NCI-H2227 treated with DMSO at 0.1 percent for 48 hours (cell line): ENCODE measurements around the gene TXNRD1.
"Not testable (repeated sequence)": the region's sequence is repeated elsewhere in the genome, so short reads cannot be mapped to it uniquely, and the experiment has no call there.

ENCODE experiments used
- DNase-seq: peaks from one replicate; lab custom pipeline; 2025; lab: John Stamatoyannopoulos, UW

The TXNRD1 gene

DNA sequence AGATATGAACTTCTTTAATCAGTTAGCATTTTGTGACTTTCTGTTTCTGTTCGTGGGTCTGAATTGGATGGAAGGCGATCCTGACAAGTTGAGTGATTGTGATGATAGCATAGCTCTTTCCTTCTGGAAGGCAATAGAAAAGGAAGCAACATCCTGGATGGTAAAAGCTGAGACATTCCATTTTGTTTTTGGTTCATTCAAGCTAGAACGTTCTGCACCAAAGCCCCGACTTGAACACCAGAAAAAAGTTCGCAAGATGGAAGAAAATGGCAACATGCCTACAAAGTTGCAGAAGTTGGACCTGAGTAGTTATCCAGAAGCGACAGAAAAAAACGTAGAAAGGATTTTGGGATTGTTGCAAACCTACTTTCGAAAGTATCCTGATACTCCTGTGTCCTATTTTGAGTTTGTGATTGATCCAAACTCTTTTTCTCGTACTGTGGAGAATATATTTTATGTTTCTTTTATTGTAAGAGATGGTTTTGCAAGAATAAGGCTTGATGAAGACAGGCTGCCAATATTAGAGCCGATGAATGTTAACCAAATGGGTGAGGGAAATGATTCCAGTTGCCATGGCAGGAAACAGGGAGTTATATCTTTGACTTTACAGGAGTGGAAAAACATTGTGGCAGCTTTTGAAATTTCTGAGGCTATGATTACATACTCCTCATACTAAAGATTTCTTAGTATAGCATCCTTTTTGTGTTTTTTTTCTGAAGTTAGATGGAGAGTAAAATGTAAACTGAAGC, 88.9 kb downstream of the TXNRD1 start:
- peak; percentile 34 for DNase-seq

DNA sequence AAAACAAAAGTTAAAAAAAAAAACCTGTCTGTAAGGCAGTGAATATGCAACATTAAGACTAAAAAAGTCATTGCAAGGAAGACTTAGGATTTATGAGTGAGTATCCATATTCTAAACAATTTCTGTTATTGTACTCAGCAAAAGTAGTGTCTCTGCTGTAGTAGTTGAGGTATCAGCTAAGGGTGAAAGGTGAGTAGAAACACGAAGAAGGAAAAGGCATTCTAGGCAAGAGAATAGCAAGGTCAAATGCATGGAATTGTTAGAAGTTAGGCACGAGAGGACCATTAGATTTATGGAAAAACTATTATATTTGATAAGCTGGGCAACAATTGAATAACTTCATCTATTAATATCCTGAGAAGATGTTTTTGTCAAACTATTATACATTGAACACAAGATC, 89.8 kb downstream of the TXNRD1 start:
- no peak for DNase-seq

DNA sequence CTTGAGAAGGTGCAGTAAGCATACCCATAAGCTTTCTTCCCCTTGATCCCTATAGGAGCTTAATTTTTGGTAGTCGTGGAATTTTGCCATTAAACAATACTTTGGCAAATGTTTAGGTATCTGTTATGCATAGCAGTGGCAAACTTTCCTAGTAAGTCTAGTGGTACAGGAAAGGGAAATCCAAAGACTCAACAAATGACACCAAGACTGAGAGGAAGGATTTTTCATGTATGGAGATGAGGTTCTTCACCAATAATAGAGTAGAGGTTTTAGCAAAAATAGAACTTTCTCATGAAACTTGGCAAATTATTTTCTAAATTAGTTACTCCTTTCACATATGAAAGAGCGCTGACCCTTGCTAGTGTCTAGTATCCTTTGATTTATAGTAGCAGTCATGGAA, 90.8 kb downstream of the TXNRD1 start:
- no peak for DNase-seq

DNA sequence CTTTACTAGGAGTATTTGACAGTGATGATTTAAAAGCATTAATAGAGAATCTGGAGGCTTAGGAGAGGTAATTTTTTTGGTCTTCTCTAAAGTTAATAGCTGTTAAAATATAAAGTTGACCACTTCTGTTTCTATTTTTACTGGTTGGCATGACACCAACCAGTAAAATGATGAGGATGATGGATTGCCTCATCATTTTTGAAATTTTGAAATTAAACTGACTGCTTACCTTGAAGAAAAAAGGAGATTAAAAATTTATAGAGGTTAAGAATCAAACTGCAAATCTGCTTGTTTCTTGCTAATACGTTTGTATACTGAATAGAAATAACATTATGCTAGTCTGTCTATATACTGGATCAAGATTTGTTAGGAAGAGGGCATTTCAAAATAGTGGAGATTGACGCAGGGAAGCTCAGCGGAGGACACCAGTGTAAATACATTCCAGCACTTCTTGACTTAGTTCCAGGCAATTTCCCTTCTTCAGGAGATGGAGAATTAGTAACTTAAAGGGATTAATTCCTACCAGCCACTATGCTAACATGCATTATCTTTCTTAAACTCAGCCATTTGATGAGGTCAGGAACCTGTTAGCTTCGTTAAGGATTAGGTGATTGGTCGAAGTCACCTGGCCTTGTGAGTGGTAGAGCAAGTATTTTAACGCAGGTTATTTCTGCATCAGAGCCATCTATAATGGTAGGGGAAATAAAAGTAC, 91.5 kb downstream of the TXNRD1 start:
- no peak for DNase-seq

DNA sequence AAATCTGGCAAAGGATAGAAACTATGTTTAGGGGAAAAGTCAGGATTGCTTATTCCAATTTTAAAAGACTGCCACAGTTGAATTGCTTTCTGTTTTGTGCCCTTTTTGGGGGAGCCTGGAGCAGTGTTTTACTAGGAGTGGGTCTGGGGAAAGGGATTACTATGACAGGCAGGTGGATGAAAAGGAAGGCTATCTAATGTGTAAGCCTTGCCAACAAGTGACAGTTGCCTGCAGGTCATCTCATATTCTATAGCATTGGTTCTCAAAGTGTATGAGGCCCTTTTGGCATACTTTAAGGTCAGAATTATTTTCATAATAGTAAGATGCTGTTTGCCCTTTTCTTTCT, 92.0 kb downstream of the TXNRD1 start:
- DNase-seq: no peak

DNA sequence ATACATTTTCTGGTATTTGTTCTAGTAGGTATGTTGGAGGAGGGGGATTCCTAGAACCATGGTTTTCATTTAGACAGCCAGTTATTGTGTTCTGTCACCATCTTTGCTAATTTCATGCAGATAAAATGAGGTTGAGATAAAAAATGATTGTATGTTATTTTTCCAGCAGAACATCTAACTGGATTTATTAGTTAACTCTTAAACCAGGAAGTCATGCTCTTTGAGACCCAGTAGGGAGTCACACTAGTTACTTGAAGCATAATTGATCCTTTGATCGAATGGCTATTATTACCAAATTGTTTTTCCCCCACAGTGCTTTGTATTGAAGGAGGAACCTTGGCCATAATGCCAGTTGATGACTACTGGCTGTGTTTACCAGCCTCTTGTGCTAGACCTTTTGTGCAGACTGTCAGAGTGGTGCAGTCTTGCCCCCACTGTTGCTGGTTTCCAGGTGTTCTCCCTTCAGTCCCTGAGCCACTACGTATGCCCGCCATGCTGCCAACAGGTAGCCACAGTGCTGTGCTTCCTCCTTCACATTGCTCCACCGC, 93.9 kb downstream of the TXNRD1 start:
- DNase-seq: no peak

DNA sequence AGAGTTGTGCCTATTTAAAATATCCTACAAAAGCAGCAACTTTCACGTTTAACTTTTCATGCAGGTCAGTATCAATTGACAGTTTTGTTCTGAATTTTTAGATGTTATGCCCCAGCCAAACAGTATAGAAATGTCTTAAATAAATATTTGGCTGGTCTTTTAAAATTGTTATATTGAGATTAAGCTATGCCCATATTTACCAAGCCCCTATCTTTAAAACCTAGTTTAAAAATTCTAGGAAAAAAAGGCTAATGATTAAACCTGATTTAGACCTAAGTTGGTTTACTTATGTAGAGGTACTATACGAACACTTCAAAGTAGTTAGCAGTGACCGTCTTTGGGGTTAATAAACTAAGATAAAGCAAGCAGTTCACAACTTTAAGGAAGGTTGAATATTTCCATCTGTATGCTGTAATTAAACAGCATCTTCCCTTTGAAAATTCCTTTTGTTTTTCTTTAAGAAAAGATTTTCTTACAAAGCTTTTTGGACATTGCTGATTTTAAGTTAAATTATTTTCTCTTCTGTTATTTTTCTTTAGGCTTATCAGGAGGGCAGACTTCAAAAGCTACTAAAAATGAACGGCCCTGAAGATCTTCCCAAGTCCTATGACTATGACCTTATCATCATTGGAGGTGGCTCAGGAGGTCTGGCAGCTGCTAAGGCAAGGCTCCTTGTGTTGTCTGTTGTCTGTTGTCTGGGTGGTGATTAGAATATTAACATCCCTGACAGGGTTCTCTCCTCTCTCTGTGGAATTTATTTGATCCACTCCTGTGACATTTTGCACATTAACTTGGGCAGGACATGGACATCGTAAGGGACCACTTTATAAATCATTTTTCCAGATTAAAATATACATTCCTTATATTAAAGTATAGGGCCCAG, 95.4 kb downstream of the TXNRD1 start:
- DNase-seq: no peak

DNA sequence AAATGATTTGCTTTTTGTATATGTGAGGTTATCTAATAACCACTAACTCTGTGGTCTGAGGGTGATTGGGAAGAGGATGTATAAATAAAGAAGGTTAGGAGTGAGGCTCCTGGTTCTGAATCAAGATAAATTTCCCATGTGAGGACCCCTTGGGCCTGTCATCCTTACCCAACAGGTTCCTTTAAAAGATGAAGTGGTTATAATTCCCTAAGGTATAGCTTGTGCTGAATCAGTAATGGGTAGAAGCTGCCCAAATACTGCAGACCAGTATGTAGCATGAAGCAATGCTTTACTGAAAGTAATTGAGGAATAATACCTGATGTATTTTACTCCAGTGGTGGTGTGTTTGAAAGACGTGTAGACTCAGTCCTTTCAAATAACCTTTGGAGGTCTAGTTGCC, 96.6 kb downstream of the TXNRD1 start:
- DNase-seq: no peak

DNA sequence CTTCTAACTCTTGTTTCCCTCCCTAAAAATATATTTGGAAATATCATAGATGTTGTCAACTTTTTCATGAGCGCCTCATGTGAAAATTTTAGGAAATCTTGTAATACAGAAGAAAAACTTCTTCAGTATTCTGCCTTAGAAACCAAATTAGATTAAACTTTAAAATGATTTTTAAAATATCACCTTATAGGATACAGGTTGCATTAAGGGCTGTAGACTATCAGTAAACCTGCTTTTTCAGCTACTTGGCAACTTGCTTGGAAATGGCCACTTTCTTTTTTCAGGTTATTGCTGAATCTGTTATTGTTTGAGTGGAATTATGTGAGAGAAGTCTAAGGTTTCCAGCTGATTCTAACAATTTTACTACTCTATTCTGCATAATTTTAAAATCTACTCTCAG, 97.1 kb downstream of the TXNRD1 start:
- no peak for DNase-seq

DNA sequence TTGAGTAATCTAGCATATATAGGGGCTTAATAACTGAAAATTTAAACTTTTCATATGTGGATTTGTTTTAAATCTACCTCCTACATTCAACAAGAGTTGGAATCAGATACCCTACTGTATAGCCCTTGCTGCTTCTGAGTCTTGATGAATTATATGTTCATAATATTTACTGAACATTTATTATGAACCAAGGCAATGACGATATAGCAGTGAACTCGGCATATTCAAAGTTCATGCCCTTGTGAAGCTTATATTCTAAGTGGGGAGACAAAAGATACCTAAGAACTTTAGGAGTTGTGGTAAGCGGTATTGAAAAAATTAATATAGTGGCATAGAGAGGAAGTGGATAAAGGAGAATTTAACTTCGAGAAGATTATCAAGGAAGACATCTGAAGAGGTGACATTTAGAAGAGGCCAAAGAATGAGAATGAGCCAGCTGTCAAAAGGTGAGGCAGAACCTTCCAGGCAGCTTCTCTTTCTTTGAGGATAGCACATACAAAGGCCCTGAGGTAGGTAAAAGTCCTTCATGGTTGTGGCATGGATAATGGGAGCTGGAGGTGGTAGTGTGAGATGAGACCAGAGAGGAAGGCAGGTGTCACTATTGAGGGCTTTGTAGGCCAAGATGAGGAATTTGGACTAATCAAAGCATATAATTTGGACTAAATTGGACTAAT, 98.1 kb downstream of the TXNRD1 start:
- no peak for DNase-seq

DNA sequence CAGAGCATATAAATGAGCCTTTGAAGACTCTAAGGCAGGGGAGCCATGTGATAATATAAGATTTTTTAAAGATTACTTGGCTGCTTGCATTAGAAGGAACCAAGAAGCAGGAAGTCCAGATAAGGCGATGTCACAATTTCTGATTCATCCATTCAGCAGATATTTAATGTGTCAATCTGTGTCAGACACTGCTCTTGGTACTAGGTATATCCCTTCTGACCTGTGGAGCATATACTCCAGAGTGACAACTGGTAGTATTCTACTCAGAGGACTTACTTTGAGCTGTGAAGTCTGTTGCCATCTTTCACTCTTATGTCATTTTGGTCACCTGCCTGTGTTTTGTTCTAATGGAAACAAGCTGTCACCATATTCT, 98.6 kb downstream of the TXNRD1 start:
- DNase-seq: no peak

DNA sequence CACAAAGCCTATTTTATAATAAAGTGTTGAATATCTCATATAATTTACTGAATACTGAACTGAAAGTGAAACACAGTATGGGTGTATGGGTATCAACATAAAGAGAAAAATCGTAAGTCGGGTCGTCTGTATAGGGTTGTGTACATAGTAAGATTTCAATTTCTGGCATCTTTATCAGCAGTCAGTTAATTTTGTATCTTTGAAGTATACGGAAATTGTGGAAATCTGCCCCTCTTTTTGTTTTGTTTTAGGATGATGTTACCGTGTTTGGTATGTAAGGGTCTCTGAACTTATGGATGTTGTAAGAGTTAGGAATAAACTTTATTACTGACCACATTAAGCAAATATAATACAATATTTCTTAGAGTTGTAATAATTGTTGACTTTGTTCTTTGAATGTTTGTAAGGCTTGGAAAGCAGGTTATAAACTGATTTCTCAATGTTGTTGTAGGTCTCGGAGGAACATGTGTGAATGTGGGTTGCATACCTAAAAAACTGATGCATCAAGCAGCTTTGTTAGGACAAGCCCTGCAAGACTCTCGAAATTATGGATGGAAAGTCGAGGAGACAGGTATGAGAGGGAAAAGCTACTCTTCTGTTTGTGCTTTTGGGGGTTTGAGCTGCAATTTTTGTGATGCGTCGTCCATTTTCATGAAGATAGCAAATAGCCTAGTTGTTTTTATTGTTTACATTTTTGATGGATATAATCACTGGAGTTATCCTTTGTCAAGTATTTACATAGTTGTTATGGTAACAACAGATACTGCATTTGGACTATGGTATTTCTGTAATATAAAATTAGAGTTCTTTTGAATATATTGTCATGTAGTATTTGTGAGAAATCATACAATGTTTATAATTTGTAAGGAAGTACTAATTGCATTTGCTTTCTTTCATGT, 100.0 kb downstream of the TXNRD1 start:
- DNase-seq: no peak

DNA sequence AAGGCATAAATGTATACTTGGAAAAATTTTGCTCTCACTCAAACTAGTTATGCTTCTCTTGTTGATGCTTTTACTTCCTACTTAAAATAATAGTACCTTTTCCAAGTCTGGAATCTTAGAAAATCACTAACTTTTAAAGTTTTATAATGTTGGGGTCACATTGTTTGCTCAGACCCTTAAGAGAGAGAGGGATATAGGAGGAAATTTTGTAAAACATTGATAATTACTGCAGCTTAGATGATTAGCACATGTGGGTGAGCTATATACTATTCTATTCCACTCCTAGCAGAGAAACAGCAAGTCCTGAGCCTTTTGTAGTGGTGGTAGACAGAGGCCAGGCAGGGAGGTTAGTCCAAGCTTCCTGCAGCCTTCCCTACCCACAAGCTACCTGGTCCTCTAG, 101.4 kb downstream of the TXNRD1 start:
- no peak for DNase-seq

DNA sequence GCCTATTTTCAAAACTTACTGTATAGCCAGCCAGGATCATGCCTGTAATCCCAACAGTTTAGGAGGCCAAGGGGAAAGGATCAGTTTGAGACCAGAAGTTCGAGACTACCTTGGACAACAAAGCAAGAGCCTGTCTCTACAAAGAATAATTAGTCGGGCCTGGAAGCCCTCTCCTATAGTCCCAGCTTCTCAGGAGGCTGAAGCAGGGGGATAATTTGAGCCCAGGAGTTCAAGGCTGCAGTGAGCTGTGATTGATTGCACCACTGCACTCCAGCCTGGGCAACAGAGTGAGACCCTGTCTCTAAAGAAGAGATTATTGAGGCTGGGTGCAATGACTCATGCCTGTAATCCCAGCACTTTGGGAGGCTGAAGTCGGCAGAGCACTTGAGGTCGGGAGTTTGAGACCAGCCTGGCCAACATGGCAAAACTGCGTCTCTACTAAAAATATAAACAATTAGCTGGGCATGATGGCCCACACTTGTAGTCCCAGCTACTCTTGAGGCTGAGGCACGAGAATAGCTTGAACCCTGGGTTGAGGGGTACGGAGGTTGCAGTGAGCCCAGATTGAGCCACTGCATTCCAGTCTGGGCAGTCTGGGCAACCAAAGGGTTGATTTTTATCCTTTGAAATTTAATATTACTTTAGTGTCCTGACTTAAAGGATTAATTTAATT, 102.1 kb downstream of the TXNRD1 start:
- DNase-seq: no peak

DNA sequence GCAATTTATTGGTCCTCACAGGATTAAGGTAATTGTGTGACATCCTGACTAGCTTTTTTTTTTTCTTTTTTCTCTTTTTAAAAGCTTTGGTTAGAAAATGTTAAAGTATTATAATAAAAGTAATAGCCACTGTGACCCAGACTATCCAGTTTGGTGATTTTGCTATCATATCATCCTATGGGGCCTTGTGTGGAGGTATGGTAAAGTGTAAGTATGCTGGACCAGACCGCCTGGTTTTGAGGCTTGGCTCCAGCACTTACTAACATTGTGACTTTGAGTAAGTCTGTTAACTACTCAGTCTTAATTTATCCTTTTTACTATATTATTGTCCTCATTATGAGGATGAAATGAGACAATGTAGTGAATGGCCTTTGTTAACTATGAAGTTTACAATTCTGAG, 103.4 kb downstream of the TXNRD1 start:
- DNase-seq: no peak

DNA sequence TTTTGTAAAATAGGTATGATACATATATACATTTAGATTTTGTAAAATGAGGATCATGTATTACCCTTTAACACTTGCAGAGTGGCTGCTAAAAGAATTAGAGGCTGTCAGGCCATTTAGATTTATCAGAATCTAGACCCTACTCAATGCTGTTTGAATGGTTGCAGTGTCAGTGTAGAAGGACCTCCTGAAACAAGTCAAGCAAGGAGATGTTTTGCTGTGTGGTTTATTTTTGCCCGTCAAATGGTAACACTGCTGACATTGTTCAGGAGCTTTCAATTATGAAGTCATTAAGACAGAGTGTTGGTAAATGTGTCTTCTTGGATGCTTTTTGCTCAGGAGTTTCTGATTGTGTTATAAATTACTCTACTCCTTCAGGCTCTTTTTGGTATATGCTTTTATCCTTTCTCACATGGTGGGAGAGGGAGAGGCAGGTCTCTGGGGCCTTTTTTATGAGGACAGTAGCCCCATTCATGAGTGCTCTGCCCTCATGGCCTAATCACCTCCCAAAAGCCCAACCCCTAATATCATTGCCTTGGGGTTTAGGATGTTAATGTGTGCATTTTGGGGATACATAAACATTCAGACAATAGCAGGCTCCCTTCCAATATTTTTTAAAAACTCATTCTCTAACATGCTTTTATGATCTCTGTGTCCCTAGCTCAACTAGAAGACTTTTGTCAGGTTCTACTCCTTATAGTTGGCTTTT, 104.5 kb downstream of the TXNRD1 start:
- DNase-seq: no peak

DNA sequence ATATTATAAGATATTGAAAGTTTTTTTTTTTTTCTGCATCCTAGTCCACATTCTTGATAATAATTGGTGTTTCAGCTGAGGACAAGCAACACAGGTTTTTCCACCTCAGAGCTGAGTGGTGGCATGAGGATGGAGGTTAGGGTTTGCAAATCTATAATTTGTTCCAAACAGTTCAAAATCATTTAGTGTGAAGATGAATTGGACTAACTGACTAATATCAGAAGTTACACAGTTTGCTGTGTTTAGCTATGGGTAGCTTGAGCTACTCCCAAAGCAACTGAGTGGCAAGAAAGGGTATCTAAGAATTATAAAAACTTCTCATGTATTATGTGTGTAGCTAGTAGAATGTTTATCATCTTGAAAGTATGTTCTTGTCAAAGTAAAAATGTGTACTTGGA, 105.0 kb downstream of the TXNRD1 start:
- no peak for DNase-seq

DNA sequence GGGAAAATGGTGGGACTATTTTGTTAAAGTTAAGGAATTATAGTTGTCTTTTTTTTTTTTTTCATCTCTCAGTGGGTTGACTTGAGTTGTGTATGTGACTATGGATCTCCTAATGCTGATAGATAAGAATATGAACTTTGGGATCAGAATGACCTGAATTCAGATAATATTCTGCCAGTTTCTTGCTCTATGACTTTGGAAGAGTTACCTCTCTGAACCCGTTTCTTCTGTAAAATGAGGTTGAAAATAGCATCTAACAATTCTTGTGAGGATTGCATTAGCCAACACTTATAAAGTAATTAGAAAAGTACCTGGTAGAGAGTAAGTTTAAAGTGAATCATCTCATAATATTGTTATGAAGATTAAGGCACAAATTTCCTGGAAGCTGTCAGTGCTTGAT, 106.4 kb downstream of the TXNRD1 start:
- no peak for DNase-seq

DNA sequence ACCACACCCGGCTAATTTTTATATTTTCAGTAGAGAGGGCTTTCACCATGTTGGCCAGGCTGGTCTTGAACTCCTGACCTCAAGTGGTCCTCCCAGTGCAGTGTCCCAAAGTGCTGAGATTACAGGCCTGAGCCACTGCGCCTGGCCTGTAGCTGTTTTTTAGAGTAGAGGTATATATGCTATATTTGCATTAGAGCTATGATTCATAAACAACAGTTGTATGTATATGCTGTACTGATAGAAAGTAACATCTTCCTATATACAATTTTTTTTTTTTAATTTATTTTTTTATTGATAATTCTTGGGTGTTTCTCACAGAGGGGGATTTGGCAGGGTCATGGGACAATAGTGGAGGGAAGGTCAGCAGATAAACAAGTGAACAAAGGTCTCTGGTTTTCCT, 107.0 kb downstream of the TXNRD1 start:
- DNase-seq: not testable (repeated sequence)

DNA sequence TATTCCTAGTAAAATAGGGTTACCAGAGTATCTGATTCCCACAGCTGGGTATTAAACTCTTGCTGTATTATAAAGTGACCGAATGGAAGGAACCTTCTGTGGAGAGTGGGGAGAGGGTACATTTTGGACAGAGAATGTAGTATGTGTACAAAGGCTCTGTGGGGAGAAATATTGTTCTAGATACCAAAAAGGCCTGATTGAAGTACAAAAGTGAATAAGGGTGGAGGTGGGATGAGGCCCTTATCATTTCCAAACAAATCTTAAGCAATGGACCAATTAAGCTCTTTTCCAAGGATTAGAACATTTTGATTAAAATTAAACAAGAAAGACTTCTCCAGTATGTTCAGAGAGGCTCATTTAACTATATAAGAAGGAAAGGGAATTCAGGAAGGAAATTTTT, 108.3 kb downstream of the TXNRD1 start:
- no peak for DNase-seq
